ENCODE data around the gene FMNL2. TPM values are rescaled to one million over a fixed set of nuclear protein-coding genes. Genes with fewer than 3 reads are reported as not detected.

Gene FMNL2
- total RNA-seq, 4 donors from 2014 or later: 50.5 to 96.7 (median 79.6) TPM

GRCh38 chr2:152434395-152435182 is 99.6 kb downstream of the FMNL2 start:
- no peak for TF ChIP-seq CTCF (IDR thresholded peaks at IDR 0.05; ENCODE audit: low read depth)

GRCh38 chr2:152436148-152436547 is 101.2 kb downstream of the FMNL2 start:
- no peak for TF ChIP-seq CTCF (IDR thresholded peaks at IDR 0.05; ENCODE audit: low read depth)

GRCh38 chr2:152437276-152438108 is 102.5 kb downstream of the FMNL2 start:
- TF ChIP-seq CTCF (IDR thresholded peaks at IDR 0.05; ENCODE audit: low read depth): no peak

- no peak for TF ChIP-seq CTCF (IDR thresholded peaks at IDR 0.05; ENCODE audit: low read depth)
Measured at GRCh38 chr2:152440049-152440448, 105.1 kb downstream of the FMNL2 start.

- TF ChIP-seq CTCF (IDR thresholded peaks at IDR 0.05; ENCODE audit: low read depth): no peak
Measured at GRCh38 chr2:152440460-152440859, 105.5 kb downstream of the FMNL2 start.

GRCh38 chr2:152441961-152442360 is 107.0 kb downstream of the FMNL2 start:
- TF ChIP-seq CTCF (IDR thresholded peaks at IDR 0.05; ENCODE audit: low read depth): no peak

- TF ChIP-seq CTCF (IDR thresholded peaks at IDR 0.05; ENCODE audit: low read depth): no peak
Measured at GRCh38 chr2:152443771-152444170, 108.8 kb downstream of the FMNL2 start.
